Measurements from ENCODE around the gene GORASP1.

DNA sequence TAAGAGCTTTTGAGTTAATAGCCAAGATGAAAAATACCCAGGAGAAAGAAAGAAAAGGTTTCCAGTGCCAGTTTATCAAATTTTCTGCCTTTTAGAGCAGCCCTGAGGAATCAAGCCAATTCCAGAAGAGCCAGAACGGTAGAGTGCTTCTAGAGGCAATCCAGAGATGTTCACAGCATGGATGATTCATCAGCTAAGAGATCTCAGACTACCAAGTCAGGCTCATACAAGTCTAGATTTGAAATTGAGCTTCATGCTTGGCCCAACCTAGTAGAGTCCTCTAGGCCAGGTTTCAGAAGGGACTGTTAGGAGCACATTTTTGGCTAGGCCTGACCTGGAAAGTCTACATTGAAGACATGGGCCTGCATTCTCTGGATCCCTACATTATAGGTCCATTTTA is 40.1 kb downstream of the GORASP1 start:
- TF ChIP-seq, protein P1, sequence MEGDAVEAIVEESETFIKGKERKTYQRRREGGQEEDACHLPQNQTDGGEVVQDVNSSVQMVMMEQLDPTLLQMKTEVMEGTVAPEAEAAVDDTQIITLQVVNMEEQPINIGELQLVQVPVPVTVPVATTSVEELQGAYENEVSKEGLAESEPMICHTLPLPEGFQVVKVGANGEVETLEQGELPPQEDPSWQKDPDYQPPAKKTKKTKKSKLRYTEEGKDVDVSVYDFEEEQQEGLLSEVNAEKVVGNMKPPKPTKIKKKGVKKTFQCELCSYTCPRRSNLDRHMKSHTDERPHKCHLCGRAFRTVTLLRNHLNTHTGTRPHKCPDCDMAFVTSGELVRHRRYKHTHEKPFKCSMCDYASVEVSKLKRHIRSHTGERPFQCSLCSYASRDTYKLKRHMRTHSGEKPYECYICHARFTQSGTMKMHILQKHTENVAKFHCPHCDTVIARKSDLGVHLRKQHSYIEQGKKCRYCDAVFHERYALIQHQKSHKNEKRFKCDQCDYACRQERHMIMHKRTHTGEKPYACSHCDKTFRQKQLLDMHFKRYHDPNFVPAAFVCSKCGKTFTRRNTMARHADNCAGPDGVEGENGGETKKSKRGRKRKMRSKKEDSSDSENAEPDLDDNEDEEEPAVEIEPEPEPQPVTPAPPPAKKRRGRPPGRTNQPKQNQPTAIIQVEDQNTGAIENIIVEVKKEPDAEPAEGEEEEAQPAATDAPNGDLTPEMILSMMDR (conservative IDR thresholded peaks at IDR 0.05 in 1 of 2, IDR thresholded peaks at IDR 0.05 in 1 of 2; ENCODE audit: low read depth in 1 of 2, low read length in 2 of 2) = no peak
- TF ChIP-seq EZH2 (IDR thresholded peaks at IDR 0.05; ENCODE audit: low read length, missing control alignments) = no peak

Data from fibroblast of lung (primary cell).